Tibial nerve (tissue), 4 donors: ENCODE data around the gene RPL28. TPM values are rescaled to one million over a fixed set of nuclear protein-coding genes. Genes with fewer than 3 reads are reported as not detected.

Experiments
- DNase-seq, 2 donors: peaks; one replicate each; pipeline ENCODE4 v3.0.0-alpha.2; 2019; ENCODE audit warnings: low spot score in 2 of 2
- H3K27ac ChIP-seq, 4 donors: fragments of 200-600 bp; sonication (generic) in 3 of 4; one replicate each; pipeline ENCODE4 v1.5.1; 2017 to 2019; ENCODE audit warnings: mild to moderate bottlenecking in 1 of 4
- H3K27me3 ChIP-seq, 2 donors: fragments of 200-600 bp; sonication (generic) in 1 of 2; one replicate each; pipeline versions ENCODE4 v1.5.1 to v1.6.0; 2017 to 2019
- H3K36me3 ChIP-seq, 3 donors: fragments of 200-600 bp; sonication (generic); one replicate each; pipeline ENCODE4 v1.5.1; 2018 to 2019
- H3K4me1 ChIP-seq, 4 donors: fragments of 200-600 bp; sonication (generic) in 3 of 4; one replicate each; pipeline ENCODE4 v1.5.1; 2017 to 2019
- H3K4me3 ChIP-seq, 4 donors: fragments of 200-600 bp; sonication (generic) in 3 of 4; one replicate each; pipeline ENCODE4 v1.5.1; 2017 to 2019; ENCODE audit warnings: mild to moderate bottlenecking in 1 of 4, moderate library complexity in 1 of 4
- H3K9me3 ChIP-seq, 4 donors: fragments of 200-600 bp; sonication (generic) in 3 of 4; one replicate each; pipeline ENCODE4 v1.5.1; 2017 to 2019
- CTCF ChIP-seq, 5 experiments: fragments of 200-600 bp in 3 of 5; fragments of 450-650 bp in 2 of 5; sonication (generic) in 3 of 5; IDR thresholded peaks; one replicate each; pipeline ENCODE4 v1.5.1; 2016 to 2019; ENCODE audit warnings: antibody characterized with exemption in 5 of 5, mild to moderate bottlenecking in 3 of 5, moderate library complexity in 2 of 5
- EP300 ChIP-seq, 2 donors: sonication (generic); formaldehyde crosslinking; IDR thresholded peaks; one replicate each; pipeline ENCODE4 v1.6.1; 2017; ENCODE audit warnings: antibody characterized with exemption in 2 of 2, mild to moderate bottlenecking in 1 of 2
- POLR2A ChIP-seq, 2 donors: fragments of 450-650 bp; IDR thresholded peaks; one replicate each; pipeline ENCODE4 v1.6.1; 2017; ENCODE audit warnings: antibody characterized with exemption in 2 of 2, mild to moderate bottlenecking in 2 of 2, moderate library complexity in 2 of 2
- WGBS, 2 donors: methylation state at CpG; one replicate each; pipeline ENCODE4 v1.1.5; 2018; 5-methylcytosine and 5-hydroxymethylcytosine counted together
- total RNA-seq, 4 donors: library from RNA; depleted of rRNA; stranded (reverse); fragments of >200 nt; gene quantifications; one replicate each; pipeline ENCODE4 v1.1.0, GENCODE V29; 2016

RPL28 gene
- 100 to 1,000 TPM; 266 to 574 (median 354) TPM for total RNA-seq

- H3K4me1 ChIP-seq = peaks cover 0 to 62% (median 37%) of the 10 kb centered on the region in 4 donors
- TF ChIP-seq CTCF (IDR thresholded peaks at IDR 0.05) = peak in 2 of 5 experiments; percentile 10 to 26
- peak; percentile 96 for TF ChIP-seq POLR2A (IDR thresholded peaks at IDR 0.05)
- peak; percentile 88 to 100 for TF ChIP-seq EP300 (IDR thresholded peaks at IDR 0.05)
- peak; percentile 96 to 99 for DNase-seq
- no peaks in the 10 kb centered on the region for H3K9me3 ChIP-seq
- peak within 1 kb of the TSS; percentile 79 to 97 (median 92) for H3K27ac ChIP-seq
- peaks cover 0 to 41% (median 12%) of the 10 kb centered on the region in 3 donors for H3K36me3 ChIP-seq
- 0 to 1% methylated on average over 43 to 59 of the region's 68 CpGs for WGBS, 2 donors
- H3K27me3 ChIP-seq = no peaks in the 10 kb centered on the region
- H3K4me3 ChIP-seq = peak within 1 kb of the TSS; percentile 69 to 95 (median 92)
These were observed at the start of gene RPL28 for GRCh38 chr19:55385724-55386492. Gene RPL28, plus strand, starts transcription at chr19:55385932. Its CDS starts 426 bp downstream, at chr19:55386358.

GRCh38 chr19:55336101-55336500 is 49.6 kb upstream of the RPL28 start:
- no peak overlapping the region for H3K4me3 ChIP-seq
- H3K27me3 ChIP-seq = peaks cover 0 to 7% of the 10 kb centered on the region in 2 donors
- H3K9me3 ChIP-seq = no peaks in the 10 kb centered on the region
- 71 to 72% methylated on average over 7 of the region's 7 CpGs for WGBS, 2 donors
- DNase-seq = no peak
- no peaks in the 10 kb centered on the region for H3K36me3 ChIP-seq
- no peak overlapping the region for H3K27ac ChIP-seq
- TF ChIP-seq EP300 (IDR thresholded peaks at IDR 0.05) (no peak), POLR2A (IDR thresholded peaks at IDR 0.05) (no peak), CTCF (IDR thresholded peaks at IDR 0.05) (no peak)
- H3K4me1 ChIP-seq = peaks cover 0 to 20% (median 16%) of the 10 kb centered on the region in 4 donors

- Histone ChIP-seq H3K4me3 (peak within 1 kb of the TSS; percentile 69 to 97 (median 76)), H3K27ac (peak within 1 kb of the TSS; percentile 91 to 99 (median 98)), H3K36me3 (peaks cover 0 to 26% (median 0%) of the 10 kb centered on the region in 3 donors), H3K9me3 (no peaks in the 10 kb centered on the region), H3K27me3 (no peaks in the 10 kb centered on the region), H3K4me1 (peaks cover 0 to 32% (median 21%) of the 10 kb centered on the region in 4 donors)
- DNase-seq = peak; percentile 100
- TF ChIP-seq EP300 (IDR thresholded peaks at IDR 0.05) = peak; percentile 79 to 82
- peak in 4 of 5 experiments; percentile 13 to 79 (median 64) for TF ChIP-seq CTCF (IDR thresholded peaks at IDR 0.05)
- peak; percentile 12 to 55 for TF ChIP-seq POLR2A (IDR thresholded peaks at IDR 0.05)
- whole genome bisulfite sequencing, 2 donors = 0% methylated on average over 50 to 63 of the region's 63 CpGs
These were observed 46.4 kb upstream of the RPL28 start, which contains the start of gene KMT5C for GRCh38 chr19:55339105-55339888. Gene KMT5C, plus strand, starts transcription at chr19:55339876. Its CDS starts 2,061 bp downstream, at chr19:55341937.

- no peaks in the 10 kb centered on the region for H3K27me3 ChIP-seq
- H3K27ac ChIP-seq = peak overlapping the region; percentile 91 to 99 (median 97)
- peak; percentile 70 to 90 for TF ChIP-seq POLR2A (IDR thresholded peaks at IDR 0.05)
- peak in 1 of 2 donors; percentile 97 for TF ChIP-seq EP300 (IDR thresholded peaks at IDR 0.05)
- TF ChIP-seq CTCF (IDR thresholded peaks at IDR 0.05) = no peak
- H3K36me3 ChIP-seq = peaks cover 0 to 35% (median 0%) of the 10 kb centered on the region in 3 donors
- peak overlapping the region; percentile 69 to 97 (median 76) for H3K4me3 ChIP-seq
- WGBS, 2 donors = 1 to 2% methylated on average over 31 to 36 of the region's 44 CpGs
- no peak for DNase-seq
- H3K9me3 ChIP-seq = no peaks in the 10 kb centered on the region
- peaks cover 0 to 35% (median 21%) of the 10 kb centered on the region in 4 donors for H3K4me1 ChIP-seq
These were observed 45.6 kb upstream of the RPL28 start for GRCh38 chr19:55339889-55340783.
